Loucy (cell line): ENCODE data around the gene GPR135.
"Not testable (repeated sequence)": the region's sequence is repeated elsewhere in the genome, so short reads cannot be mapped to it uniquely, and the experiment has no call there.

Source experiments
- H2AFZ ChIP-seq: fragments of 200-600 bp; sonication (generic); 2 replicates; pipeline ENCODE4 v1.6.0; 2016; ENCODE audit warnings: antibody characterized with exemption, mild to moderate bottlenecking, low read length, moderate library complexity
- H3F3A ChIP-seq: fragments of 200-600 bp; 2 replicates; pipeline ENCODE4 v1.6.0; 2016; ENCODE audit warnings: antibody characterized with exemption, low read depth, mild to moderate bottlenecking
- H3K27me3 ChIP-seq: fragments of 200-600 bp; sonication (generic); 2 replicates; pipeline ENCODE4 v1.6.1; 2014; ENCODE audit warnings: low read length, mild to moderate bottlenecking; ENCODE audit not compliant: insufficient read depth, poor library complexity, severe bottlenecking
- H3K36me3 ChIP-seq: fragments of 200-600 bp; sonication (generic); 2 replicates; pipeline ENCODE4 v1.6.1; 2016; ENCODE audit warnings: low read length; ENCODE audit not compliant: insufficient read depth
- H3K4me1 ChIP-seq: fragments of 200-600 bp; sonication (generic); 2 replicates; pipeline ENCODE4 v1.5.1; 2014; ENCODE audit warnings: low read length, mild to moderate bottlenecking; ENCODE audit not compliant: insufficient read depth, poor library complexity, severe bottlenecking
- H3K4me2 ChIP-seq: fragments of 200-600 bp; sonication (generic); 2 replicates; pipeline ENCODE4 v1.6.0; 2014; ENCODE audit warnings: antibody characterized with exemption, low read length, low read depth, mild to moderate bottlenecking; ENCODE audit not compliant: poor library complexity, severe bottlenecking
- H3K4me3 ChIP-seq: fragments of 200-600 bp; sonication (generic); 2 replicates; pipeline ENCODE4 v1.5.1; 2014; ENCODE audit warnings: low read length, mild to moderate bottlenecking, mixed read lengths; ENCODE audit not compliant: poor library complexity, severe bottlenecking
- H3K79me2 ChIP-seq: fragments of 200-600 bp; sonication (generic); 2 replicates; pipeline ENCODE4 v1.6.1; 2014; ENCODE audit warnings: low read length; ENCODE audit not compliant: insufficient read depth
- H3K9ac ChIP-seq: fragments of 200-600 bp; sonication (generic); 2 replicates; pipeline ENCODE4 v1.6.0; 2014; ENCODE audit warnings: mild to moderate bottlenecking, low read depth, low read length, moderate library complexity; ENCODE audit not compliant: poor library complexity, severe bottlenecking
- H3K9me2 ChIP-seq: fragments of 200-600 bp; sonication (generic); replicated peaks from 2 replicates; pipeline ENCODE4 v1.6.1; 2016; ENCODE audit warnings: low read depth, low read length, mixed read lengths
- H3K9me3 ChIP-seq: fragments of 200-600 bp; sonication (generic); 2 replicates; pipeline ENCODE4 v1.6.1; 2014; ENCODE audit warnings: mild to moderate bottlenecking, antibody characterized with exemption, low read length, low read depth; ENCODE audit not compliant: insufficient read depth
- H4K20me1 ChIP-seq: fragments of 200-600 bp; sonication (generic); 2 replicates; pipeline ENCODE4 v1.6.0; 2014; ENCODE audit warnings: antibody characterized with exemption, low read length, mild to moderate bottlenecking; ENCODE audit not compliant: insufficient read depth, poor library complexity, severe bottlenecking
- EZH2phosphoT487 ChIP-seq: fragments of 200-600 bp; IDR thresholded peaks from 2 replicates; pipeline ENCODE4 v1.6.1; 2018; ENCODE audit warnings: antibody characterized with exemption, mild to moderate bottlenecking, moderate library complexity, borderline replicate concordance
- TF ChIP-seq, protein P1 (sequence below): fragments of 200-600 bp; sonication (generic); conservative IDR thresholded peaks from 2 replicates; pipeline ENCODE4 v1.5.1; 2014; ENCODE audit warnings: mild to moderate bottlenecking, antibody characterized with exemption, low read length

The GPR135 gene

GRCh38 chr14:59454139-59454538 lies 11.0 kb downstream of the GPR135 start:
- H3K9ac ChIP-seq = no peak overlapping the region
- peaks cover 3% of the 10 kb centered on the region; the same call in 1 of the 2 replicates for H3K9me3 ChIP-seq
- H4K20me1 ChIP-seq = no peaks in the 10 kb centered on the region
- H3K4me2 ChIP-seq = no peak overlapping the region
- no peaks in the 10 kb centered on the region for H3K27me3 ChIP-seq
- H3K9me2 ChIP-seq = no peaks in the 10 kb centered on the region
- no peak overlapping the region for H2AFZ ChIP-seq
- H3F3A ChIP-seq = no peaks in the 10 kb centered on the region
- H3K4me1 ChIP-seq = no peaks in the 10 kb centered on the region
- no peaks in the 10 kb centered on the region for H3K36me3 ChIP-seq
- TF ChIP-seq EZH2phosphoT487 = no peak
- TF ChIP-seq, protein P1, sequence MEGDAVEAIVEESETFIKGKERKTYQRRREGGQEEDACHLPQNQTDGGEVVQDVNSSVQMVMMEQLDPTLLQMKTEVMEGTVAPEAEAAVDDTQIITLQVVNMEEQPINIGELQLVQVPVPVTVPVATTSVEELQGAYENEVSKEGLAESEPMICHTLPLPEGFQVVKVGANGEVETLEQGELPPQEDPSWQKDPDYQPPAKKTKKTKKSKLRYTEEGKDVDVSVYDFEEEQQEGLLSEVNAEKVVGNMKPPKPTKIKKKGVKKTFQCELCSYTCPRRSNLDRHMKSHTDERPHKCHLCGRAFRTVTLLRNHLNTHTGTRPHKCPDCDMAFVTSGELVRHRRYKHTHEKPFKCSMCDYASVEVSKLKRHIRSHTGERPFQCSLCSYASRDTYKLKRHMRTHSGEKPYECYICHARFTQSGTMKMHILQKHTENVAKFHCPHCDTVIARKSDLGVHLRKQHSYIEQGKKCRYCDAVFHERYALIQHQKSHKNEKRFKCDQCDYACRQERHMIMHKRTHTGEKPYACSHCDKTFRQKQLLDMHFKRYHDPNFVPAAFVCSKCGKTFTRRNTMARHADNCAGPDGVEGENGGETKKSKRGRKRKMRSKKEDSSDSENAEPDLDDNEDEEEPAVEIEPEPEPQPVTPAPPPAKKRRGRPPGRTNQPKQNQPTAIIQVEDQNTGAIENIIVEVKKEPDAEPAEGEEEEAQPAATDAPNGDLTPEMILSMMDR = no peak
- no peak overlapping the region for H3K4me3 ChIP-seq
- H3K79me2 ChIP-seq = no peaks in the 10 kb centered on the region

- H3K27me3 ChIP-seq = no peaks in the 10 kb centered on the region
- no peak overlapping the region for H3K4me3 ChIP-seq
- H3K9ac ChIP-seq = no peak overlapping the region
- H3K4me1 ChIP-seq = no peaks in the 10 kb centered on the region
- H4K20me1 ChIP-seq = no peaks in the 10 kb centered on the region
- H3K36me3 ChIP-seq = no peaks in the 10 kb centered on the region
- peaks cover 3% of the 10 kb centered on the region; the same call in 1 of the 2 replicates for H3K9me3 ChIP-seq
- H3K4me2 ChIP-seq = no peak overlapping the region
- TF ChIP-seq, protein P1 = no peak
- TF ChIP-seq EZH2phosphoT487 = no peak
- H3K9me2 ChIP-seq = no peaks in the 10 kb centered on the region
- H2AFZ ChIP-seq = no peak overlapping the region
- no peaks in the 10 kb centered on the region for H3K79me2 ChIP-seq
- H3F3A ChIP-seq = no peaks in the 10 kb centered on the region
Measured at GRCh38 chr14:59451849-59452248, 13.3 kb downstream of the GPR135 start.

DNA sequence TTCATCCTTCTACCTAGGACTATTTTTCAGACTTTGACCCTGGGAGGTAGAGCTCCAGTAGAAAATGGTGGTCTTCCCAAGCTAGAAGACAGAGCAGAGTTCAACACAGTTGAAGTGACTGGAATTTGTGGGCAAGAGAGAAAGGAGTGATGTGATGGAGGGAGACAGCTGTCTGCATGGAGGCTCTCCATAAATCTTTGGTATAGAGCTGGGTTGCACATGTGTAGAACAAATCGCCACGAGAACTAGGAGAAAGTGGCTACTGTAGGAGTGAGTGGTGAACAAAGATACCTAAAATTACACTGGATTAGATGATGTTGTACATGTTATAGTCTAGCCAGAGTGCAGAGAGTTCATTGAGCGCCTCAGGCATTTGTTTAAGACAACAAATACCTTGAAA lies 14.5 kb downstream of the GPR135 start:
- H2AFZ ChIP-seq = no peak overlapping the region

DNA sequence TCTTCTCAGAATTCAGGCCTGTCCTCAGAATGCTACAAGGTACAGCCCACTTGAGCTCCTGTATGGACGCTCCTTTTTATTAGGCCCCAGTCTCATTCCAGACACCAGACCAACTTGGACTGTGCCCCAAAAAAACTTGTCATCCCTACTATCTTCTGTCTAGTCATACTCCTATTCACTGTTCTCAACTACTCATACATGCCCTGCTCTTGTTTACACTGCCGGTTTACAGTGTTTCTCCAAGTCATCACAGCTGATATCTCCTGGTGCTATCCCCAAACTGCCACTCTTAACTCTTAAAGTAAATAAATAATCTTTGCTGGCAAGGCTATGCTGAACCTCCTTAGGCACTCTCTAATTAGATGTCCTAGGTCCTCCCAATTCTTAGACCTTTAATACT lies 16.5 kb downstream of the GPR135 start:
- not testable (repeated sequence) for H3K9me3 ChIP-seq, H3K36me3 ChIP-seq, H2AFZ ChIP-seq, H3K27me3 ChIP-seq, H3K9ac ChIP-seq, H4K20me1 ChIP-seq, H3K4me1 ChIP-seq, H3K4me2 ChIP-seq, H3F3A ChIP-seq, H3K79me2 ChIP-seq, H3K4me3 ChIP-seq, H3K9me2 ChIP-seq

More for the DNA sequence above, 14.5 kb downstream of the GPR135 start:
- TF ChIP-seq, protein P1 = no peak
- no peak for TF ChIP-seq EZH2phosphoT487
- no peak overlapping the region for H3K4me3 ChIP-seq
- H3K4me2 ChIP-seq = no peak overlapping the region
- no peaks in the 10 kb centered on the region for H3K9me3 ChIP-seq
- H4K20me1 ChIP-seq = no peaks in the 10 kb centered on the region
- H3K27me3 ChIP-seq = no peaks in the 10 kb centered on the region
- no peaks in the 10 kb centered on the region for H3K9me2 ChIP-seq
- no peaks in the 10 kb centered on the region for H3K79me2 ChIP-seq
- H3K36me3 ChIP-seq = no peaks in the 10 kb centered on the region
- no peaks in the 10 kb centered on the region for H3F3A ChIP-seq
- H3K4me1 ChIP-seq = no peaks in the 10 kb centered on the region
- H3K9ac ChIP-seq = no peak overlapping the region
